Posterior vena cava (tissue), 2 donors: Measurements from ENCODE around the gene HERPUD1. TPM values are rescaled to one million over a fixed set of nuclear protein-coding genes. Genes with fewer than 3 reads are reported as not detected.
"Not testable (repeated sequence)": the region's sequence is repeated elsewhere in the genome, so short reads cannot be mapped to it uniquely, and the experiment has no call there.

Experiments used
- DNase-seq: peaks from one replicate; pipeline ENCODE4 v3.0.0-alpha.2; 2020; ENCODE audit warnings: low spot score
- intact Hi-C, 2 donors: fragments of 100-400 bp; cut with DNase I; formaldehyde crosslinking; loops; one replicate each; pipeline versions ENCODE4 v1.14.1 to v1.14.2; 2022 to 2023
- total RNA-seq, 2 donors: library from RNA; stranded (reverse); fragmentation: NEBNext Ultra II Directional; extraction: Animal tissue kit (Norgen Biotek cat#: 25700); gene quantifications; one replicate each; pipeline ENCODE4 v1.2.1, GENCODE V29; 2021
- donor health status: DM: yes; HTN: yes; CAD: no.
- donor health status: DM: yes; HTN: yes; CAD: no.

The HERPUD1 gene
- total RNA-seq, 2 donors from 2014 or later = 99.7 to 106 TPM

DNA sequence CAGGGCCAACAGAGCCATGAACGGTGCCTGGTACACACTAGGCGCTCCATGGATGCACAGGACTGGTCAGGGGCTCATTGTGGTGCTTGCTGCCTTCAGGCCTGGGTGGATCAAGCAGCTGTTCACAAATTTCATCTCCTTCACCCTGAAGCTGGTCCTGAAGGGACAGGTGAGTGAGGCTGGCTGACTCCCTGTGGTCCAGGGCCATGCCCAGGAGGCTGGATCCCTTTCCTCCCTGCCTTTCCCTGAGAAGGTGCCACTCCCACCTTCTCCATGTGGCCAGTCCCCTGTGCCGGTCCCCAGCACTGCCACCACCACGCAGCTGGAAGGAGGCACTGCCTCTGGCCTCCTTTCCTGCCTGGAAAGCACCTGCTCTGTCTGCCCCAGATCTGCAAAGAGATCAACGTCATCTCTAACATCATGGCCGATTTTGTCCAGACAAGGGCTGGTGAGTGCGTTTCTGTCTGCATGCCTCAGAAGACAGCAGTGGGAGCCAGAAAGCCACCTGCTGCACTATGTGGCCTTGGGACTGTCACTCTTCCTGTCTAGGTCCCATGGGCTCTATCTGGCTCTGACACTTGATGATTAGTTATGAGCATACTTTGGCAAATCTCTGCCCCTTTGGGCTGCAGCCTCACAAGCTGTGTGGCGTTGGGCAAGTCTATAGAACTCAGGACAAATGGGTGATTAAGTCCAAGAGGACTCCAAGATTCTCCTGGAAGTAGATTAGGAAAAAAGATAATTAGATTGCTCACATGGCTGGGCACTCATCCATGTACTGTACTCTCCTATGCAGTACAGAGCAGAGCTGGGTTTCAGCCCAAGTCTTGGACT, 39.2 kb downstream of the HERPUD1 start:
- DNase-seq = peak; percentile 57
- intact Hi-C loops = loop anchor here in 1 of 2 donors (5.0 kb wide), 1 partner anchor 1071 kb away; no protein-coding TSS in a partner anchor

DNA sequence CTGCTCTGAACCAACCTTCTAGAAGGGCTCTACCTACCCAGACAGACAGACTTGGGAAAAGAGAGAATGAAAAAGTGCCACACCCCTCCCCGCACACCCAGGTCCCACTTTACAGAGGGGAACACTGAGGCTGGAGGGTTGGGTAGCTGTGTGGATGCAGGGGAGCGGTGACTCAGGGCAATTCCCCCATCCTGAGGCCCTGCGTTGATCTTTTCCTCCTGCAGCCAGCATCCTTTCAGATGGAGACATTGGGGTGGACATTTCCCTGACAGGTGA, 39.8 kb downstream of the HERPUD1 start:
- intact Hi-C loops = loop anchor here in 1 of 2 donors (5.0 kb wide), 1 partner anchor 1071 kb away; no protein-coding TSS in a partner anchor
- DNase-seq = peak; percentile 64

DNA sequence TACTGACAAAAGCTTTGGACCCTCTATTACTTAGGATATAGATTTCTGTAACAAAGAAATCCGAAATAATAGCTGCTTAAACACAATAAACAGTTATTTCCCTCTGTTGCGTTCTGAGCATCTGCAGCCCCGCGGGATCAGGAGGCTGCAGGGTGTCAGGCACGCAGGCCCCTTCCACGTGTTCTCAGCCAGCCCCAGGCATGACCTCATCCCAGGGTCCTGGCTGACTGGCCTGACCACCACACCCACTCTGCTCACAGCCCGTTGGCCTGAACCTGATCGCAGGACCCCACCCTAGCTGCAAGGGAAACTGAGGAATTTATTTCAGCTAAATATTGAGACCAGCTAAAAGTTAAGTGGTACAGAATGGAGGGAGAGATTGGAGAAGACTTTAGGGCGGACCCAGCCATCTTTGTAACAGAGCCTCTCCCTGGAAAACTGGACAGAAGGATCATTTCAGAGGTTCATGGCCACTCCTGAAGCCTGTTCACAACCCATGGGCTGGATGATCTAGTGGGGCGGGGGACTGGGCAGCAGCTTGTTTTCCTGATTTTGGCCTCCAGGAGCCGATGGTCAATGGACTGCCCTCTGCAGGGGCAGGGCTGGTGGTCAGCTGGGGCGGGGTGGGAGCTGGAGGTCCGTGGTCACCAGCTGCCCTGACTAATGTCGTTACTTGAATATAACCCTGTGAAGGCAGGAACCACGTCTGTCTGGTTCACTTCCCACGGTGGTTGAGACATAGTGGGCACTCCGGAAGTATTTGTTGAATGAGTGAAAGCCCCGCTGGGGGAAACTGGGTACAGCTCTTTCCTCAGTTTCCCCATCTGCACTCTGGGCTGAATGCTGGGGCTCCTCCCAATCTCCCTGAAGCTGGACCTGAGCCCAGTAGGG, 40.7 kb downstream of the HERPUD1 start:
- peak; percentile 72 for DNase-seq
- intact Hi-C loops = loop anchor here in 1 of 2 donors (5.0 kb wide), 1 partner anchor 1070 kb away; no protein-coding TSS in a partner anchor

DNA sequence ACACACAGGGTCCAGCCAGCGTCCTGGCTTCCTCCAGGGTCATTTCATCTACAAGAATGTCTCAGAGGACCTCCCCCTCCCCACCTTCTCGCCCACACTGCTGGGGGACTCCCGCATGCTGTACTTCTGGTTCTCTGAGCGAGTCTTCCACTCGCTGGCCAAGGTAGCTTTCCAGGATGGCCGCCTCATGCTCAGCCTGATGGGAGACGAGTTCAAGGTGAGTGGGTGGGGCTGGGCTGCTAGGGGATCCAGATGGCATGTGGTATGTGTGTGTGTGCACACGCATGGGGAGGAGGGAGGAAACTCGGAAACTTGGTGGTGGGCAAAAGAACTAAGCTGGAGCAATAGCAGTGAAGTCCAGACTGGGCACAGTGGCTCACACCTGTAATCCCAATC, 41.4 kb downstream of the HERPUD1 start:
- intact Hi-C loops = loop anchor here in 1 of 2 donors (5.0 kb wide), 1 partner anchor 1069 kb away; no protein-coding TSS in a partner anchor
- DNase-seq = peak; percentile 38

DNA sequence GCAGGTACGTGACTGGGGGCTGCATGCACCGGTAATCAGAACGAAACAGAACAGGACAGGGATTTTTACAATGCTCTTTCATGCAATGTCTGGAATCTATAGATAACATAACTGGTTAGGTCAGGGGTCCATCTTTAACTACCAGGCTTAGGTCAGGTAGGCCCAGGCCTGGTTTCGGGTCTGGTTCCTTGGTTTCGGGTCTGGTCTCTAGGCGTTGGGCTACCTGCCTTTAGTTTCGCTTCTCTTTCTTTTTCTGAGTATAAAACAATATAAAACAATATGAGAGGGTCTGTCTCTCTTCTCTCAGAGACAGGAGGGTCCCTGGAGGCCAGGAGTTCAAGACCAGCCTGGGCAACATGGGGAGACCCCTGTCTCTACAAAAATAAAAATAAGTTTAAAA, 42.0 kb downstream of the HERPUD1 start:
- not testable (repeated sequence) for DNase-seq
- intact Hi-C loops = loop anchor here in 1 of 2 donors (5.0 kb wide), 1 partner anchor 1068 kb away; no protein-coding TSS in a partner anchor

DNA sequence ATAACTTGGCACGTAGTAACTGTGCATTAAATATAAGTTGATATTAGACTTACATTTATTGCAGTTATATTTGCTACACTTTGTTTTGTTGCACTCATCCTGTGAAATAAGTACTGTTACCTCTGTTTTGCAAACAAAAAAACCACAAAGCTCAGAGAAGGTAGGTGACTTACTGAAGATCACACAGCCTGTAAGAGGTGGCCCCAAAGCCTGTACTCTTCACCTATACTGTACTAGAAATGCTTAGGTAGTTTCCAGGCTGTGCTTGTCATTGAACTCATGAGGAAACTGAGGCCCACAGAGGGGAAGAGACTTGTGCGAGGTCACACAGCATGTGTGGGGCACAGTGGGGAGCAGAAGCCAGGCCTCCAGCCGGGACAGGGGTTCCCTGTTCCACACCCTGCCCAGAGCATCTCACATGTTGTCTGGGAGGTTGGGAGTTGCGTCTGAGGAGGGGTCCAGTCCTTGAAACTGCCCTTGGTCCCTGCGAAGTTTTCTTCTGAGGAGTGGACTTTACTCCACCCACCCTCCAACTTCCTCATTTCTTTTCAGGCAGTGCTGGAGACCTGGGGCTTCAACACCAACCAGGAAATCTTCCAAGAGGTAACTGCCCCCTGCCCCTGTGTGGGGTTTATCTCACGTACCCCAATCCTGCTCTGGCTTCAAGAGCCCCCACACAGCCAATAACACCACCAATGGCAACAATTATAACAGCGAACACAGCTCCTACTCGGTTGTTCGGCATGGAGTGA, 42.8 kb downstream of the HERPUD1 start:
- intact Hi-C loops = loop anchor here in 1 of 2 donors (5.0 kb wide), 1 partner anchor 1068 kb away; no protein-coding TSS in a partner anchor
- no peak for DNase-seq

DNA sequence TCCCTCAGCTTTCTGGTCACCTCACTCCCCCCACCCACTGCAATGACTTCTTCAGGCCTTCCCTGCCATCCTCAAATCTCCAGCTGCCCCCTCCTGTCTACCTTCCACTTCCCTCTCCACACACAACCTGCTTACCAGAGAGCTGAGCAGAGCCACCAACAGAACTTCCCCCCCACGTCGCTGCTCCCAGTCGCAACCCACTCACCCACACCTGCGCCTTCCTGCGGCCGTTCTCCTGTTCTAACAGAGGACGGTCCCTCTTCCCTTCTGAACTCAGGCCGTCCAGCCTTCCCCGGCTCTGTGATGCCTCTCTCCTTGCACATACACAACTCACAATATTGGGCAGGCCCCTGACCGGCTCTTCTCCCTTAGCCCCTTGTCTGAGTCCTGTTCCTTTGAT, 43.8 kb downstream of the HERPUD1 start:
- intact Hi-C loops = no loop called here
- no peak for DNase-seq

DNA sequence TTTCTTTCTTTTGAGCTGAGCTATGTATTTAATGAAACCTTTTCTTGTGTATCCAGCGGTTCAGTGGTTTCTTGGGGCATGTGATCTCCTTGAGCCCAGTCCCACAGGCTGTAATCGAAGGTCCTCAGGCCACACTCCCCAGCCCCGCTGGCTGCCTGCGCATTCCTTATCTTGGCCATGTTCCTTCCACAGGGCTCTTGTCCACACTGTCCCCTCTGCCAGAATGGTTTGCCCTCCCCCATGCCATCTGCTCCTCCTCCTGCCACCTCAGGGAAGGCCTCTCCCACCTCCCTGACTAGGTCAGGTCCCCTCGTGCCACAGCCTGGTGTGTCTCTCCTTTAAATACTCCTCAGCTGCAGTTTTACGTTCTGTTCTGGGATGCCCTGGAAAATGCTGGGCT, 45.3 kb downstream of the HERPUD1 start:
- no peak for DNase-seq
- intact Hi-C loops = no loop called here

DNA sequence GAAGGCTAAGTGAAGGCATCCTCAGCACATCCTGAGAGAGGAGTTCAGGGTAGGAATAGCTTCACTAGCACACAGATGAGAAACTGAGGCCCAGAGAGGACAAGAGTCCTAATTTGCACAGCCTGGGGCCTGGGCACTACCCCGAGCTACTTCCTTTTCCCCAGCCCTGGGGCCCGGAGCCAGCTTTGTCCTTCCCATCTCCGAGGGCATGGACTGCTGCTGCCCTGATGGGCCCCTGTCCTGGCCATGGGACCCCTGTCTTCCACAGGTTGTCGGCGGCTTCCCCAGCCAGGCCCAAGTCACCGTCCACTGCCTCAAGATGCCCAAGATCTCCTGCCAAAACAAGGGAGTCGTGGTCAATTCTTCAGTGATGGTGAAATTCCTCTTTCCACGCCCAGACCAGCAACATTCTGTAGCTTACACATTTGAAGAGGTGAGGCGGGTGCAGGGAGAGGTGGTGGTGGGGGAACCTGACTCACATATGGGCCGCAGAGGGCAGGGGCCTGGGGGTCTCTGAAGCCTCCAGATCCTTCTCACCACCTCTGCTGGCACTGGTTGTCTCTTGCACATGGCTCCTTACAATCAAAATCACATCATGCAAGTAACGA, 46.0 kb downstream of the HERPUD1 start:
- no peak for DNase-seq
- intact Hi-C loops = no loop called here

DNA sequence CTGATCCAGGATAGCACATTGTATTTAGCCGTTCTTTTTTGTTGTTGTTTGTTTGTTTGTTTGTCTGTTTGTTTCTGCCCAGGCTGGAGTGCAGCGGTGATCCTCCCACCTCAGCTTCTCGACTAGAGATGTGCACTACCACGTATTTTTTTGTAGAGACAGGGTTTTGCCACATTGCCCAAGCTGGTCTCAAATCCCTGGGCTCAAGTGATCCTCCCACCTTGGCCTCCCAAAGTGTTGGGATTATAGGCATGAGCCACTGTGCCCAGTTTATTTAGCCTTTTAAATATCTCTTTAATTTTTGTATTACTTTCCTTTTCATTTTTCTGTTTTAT, 48.2 kb downstream of the HERPUD1 start:
- intact Hi-C loops = no loop called here
- DNase-seq = peak; percentile 13

DNA sequence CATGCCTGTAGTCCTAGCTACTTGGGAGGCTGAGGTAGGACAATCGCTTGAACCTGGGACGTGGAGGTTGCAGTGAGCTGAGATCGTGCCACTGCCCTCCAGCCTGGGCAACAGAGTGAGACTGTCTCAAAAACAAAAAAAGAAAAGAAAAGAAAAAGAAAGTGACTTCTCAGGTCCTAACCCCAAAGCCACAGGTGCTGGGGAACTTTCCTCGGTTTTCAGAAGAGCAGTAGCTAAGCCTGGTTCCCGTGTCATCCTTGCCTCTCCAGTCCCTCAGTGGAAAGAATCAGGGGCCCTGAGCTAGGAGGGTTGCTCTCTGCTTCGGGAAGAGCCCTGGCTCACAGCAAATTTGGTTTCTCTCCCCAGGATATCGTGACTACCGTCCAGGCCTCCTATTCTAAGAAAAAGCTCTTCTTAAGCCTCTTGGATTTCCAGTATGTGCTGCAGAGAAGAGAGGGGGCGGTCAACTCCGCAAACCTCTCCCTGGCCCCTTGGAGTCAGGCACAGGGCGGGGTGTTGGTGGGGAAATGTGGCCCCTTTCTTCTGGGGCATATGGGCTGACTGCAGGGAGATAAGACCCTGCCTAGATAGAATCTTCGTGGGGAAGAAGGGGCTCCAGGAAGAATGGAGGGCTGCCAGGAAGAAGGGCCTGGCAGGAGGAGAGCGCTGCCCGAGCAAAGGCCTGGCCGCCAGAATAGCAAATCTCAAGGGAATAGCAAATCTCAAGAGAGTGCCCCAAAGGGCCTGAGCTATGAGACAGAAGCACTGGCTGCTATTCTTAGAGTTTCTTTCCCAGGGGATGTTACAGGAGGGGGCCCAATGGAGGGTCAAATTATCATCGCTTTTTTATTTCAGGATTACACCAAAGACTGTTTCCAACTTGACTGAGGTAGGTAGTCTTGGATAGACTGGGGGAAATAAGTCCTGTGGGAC, 49.1 kb downstream of the HERPUD1 start:
- intact Hi-C loops = no loop called here
- peak; percentile 23 for DNase-seq

DNA sequence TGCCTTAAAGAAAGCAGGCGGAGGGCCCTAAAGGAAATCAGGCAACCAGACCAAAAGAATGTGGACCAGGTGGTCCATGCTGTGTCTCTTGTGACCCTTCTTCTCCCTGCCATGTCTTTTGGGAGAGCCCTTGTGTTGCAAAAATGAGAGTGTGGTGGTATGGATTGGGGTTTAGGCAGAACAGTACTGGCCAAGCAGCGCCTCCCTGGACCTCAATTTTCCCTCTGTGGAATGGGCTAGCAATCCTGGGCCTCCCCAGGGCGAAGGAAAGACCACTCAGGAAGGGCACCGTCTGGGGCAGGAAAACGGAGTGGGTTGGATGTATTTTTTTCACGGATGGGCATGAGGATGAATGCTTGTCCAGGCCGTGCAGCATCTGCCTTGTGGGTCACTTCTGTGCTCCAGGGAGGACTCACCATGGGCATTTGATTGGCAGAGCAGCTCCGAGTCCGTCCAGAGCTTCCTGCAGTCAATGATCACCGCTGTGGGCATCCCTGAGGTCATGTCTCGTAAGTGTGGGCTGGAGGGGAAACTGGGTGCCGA, 49.9 kb downstream of the HERPUD1 start:
- intact Hi-C loops = no loop called here
- peak; percentile 63 for DNase-seq

DNA sequence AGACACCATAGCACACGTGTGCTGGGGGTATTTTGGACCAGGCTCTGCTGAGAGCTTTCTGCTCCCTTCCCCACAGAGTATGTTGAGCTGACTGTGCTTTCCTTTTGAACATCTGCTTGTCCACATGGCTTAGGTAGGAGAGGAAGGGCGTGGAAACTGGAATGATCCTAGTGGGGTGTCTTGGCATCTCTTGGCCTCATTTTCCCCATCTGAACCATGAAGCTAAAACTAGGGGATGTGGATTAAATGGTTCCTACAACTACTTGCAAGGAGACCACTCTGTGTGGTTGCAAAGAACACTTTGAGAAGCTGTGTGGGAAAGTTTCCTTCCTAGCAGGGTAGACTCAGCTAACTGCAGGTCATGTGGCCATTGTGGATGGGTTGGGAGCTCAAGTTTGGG, 50.8 kb downstream of the HERPUD1 start:
- intact Hi-C loops = no loop called here
- no peak for DNase-seq

DNA sequence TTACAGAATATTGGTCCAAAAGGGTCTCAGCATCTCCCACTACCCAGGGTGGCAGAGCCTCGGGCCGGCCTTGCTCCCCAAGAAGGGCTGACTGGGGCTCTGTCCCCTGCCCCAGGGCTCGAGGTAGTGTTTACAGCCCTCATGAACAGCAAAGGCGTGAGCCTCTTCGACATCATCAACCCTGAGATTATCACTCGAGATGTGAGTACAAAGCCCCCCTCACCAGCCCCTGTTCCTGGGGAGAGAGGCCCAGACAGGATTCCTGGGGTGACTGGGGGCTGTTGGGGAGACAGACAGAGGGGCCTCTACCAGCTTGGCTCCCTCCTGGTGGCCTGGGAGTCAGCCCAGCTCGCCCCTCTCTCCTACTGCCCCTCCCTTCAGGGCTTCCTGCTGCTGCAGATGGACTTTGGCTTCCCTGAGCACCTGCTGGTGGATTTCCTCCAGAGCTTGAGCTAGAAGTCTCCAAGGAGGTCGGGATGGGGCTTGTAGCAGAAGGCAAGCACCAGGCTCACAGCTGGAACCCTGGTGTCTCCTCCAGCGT, 51.3 kb downstream of the HERPUD1 start:
- DNase-seq = peak; percentile 61
- intact Hi-C loops = no loop called here

DNA sequence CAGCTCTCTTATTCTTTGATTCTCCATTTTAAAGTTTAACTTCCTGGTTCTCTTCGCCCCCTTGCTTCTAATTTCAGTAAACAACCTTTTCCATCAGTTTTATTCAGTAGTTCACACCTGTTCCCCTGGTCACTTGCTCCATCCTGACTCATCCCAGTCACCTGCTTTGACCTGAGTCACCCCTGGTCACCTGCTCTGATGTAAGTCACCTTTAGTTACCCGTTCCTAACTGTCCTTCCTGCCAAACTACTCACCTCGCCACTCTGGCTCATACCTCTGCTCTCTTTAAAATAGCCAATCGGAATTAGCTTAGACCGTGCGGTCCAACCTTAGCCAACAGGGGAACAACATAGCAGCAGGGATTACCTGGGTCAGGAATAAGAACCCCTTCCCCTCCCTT, 52.7 kb downstream of the HERPUD1 start:
- peak; percentile 10 for DNase-seq
- intact Hi-C loops = no loop called here

DNA sequence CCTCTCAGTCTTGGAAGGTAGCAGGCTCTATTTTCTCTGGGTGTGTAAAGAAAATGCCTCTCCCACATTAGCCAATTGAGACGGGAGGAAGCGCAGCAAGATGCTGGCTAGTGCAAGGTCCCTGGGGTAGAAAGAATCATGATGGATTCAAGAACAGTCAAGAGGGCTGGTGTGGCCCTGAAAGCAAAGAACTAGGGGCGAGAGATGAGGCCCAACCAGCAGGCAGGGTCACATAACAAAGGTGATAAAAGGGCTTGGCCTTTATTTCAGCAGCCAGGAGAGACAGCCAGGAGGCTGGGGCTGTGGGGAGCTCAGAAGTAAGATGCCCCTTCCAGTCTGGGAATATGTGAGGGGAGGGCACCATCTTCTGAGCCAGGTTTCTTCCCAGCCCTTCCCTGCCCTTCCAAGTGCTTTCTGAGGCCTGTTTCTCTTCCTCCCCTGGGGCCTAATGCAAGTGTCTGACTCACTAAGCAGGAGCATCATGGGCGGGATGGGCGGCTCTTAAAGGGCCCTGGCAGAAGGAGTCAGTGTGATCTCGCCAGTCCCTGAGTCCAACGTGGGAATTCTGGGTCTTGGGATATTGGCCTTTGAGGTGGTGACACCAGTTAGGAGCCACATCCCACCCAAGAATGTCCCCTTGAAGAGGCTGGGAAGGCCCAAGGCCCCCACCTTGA, 53.5 kb downstream of the HERPUD1 start:
- DNase-seq = peak; percentile 92
- intact Hi-C loops = no loop called here

DNA sequence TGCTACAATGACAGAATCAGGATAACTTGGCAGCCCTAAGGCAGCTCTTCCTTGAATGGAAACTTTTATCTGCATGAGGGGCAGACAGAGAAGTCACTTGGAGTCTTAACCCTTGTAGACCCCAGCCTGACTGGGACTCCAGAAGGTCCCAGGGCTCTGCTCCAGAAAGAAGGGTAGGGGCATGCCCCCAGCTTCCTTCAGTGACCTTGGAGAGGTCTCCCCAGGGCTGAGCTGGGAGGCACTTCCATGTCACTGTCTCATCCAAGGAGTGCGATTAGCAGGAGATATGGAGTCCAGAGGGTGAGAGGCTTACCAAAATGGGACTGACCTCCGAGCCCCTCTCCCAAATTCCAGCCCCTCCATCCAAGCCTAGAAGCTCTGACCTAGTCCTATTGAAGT, 54.0 kb downstream of the HERPUD1 start:
- intact Hi-C loops = no loop called here
- peak; percentile 22 for DNase-seq
